Heart right ventricle (tissue), 16 donors: Measurements from ENCODE around the gene CCKAR. TPM values are rescaled to one million over a fixed set of nuclear protein-coding genes. Genes with fewer than 3 reads are reported as not detected.

Experiments
- ATAC-seq, 8 donors: fragments of 200-7000 bp; cut with Tn5 transposase; one replicate each; pipeline ENCODE4 v1.9.1; 2020; ENCODE audit warnings: mild to moderate bottlenecking in 8 of 8, moderate library complexity in 8 of 8, moderate number of reproducible peaks in 1 of 8
- DNase-seq, 2 donors: peaks; one replicate each; pipeline ENCODE4 v3.0.0-alpha.2; 2020
- H3K27ac ChIP-seq, 10 donors: fragments of 200-600 bp; sonication (generic) in 2 of 10; one replicate each; pipeline versions ENCODE4 v1.5.0 to v1.8.0; 2020 to 2022; ENCODE audit warnings: mild to moderate bottlenecking in 3 of 10
- H3K27me3 ChIP-seq, 7 donors: fragments of 200-600 bp; one replicate each; pipeline ENCODE4 v1.8.0; 2021 to 2022; ENCODE audit warnings: mild to moderate bottlenecking in 2 of 7
- H3K36me3 ChIP-seq, 9 donors: fragments of 200-600 bp; sonication (generic) in 1 of 9; one replicate each; pipeline versions ENCODE4 v1.5.0 to v1.8.0; 2020 to 2022; ENCODE audit warnings: mild to moderate bottlenecking in 2 of 9
- H3K4me1 ChIP-seq, 9 donors: fragments of 200-600 bp; sonication (generic) in 1 of 9; one replicate each; pipeline versions ENCODE4 v1.5.0 to v1.8.0; 2020 to 2022; ENCODE audit warnings: mild to moderate bottlenecking in 4 of 9
- H3K4me3 ChIP-seq, 10 donors: fragments of 200-600 bp; sonication (generic) in 2 of 10; one replicate each; pipeline versions ENCODE4 v1.5.0 to v1.8.0; 2020 to 2022; ENCODE audit warnings: mild to moderate bottlenecking in 7 of 10, moderate library complexity in 2 of 10
- H3K9me3 ChIP-seq, 11 donors: fragments of 200-600 bp in 10 of 11; sonication (generic) in 2 of 11; one replicate each; pipeline versions ENCODE4 v1.5.0 to v1.8.0; 2013 to 2022; ENCODE audit warnings: mild to moderate bottlenecking in 2 of 11, control low read depth in 1 of 11, moderate library complexity in 1 of 11
- WGBS, 2 donors: extraction: QIAGEN DNeasy Blood & Tissue Kit; methylation state at CpG; one replicate each; pipeline ENCODE4 v1.1.7; 2013; ENCODE audit warnings: inconsistent platforms in 1 of 2; 5-methylcytosine and 5-hydroxymethylcytosine counted together
- intact Hi-C, 10 donors: fragments of 100-400 bp; cut with DNase I; formaldehyde crosslinking; loops; one replicate each; pipeline versions ENCODE4 v1.11.1 to v1.14.2; 2022
- polyA plus RNA-seq, 2 donors: library from polyadenylated mRNA; stranded (reverse); fragments of 200-250 nt; gene quantifications; one replicate each; pipeline ENCODE4 v1.2.3, GENCODE V29; 2013
- total RNA-seq, 10 donors: library from RNA; stranded (reverse); fragmentation: NEBNext Ultra II Directional in 3 of 10; extraction: Animal tissue kit (Norgen Biotek cat#: 25700) in 3 of 10; gene quantifications; one replicate each; pipeline versions ENCODE4 v1.2.1 to v1.2.4, GENCODE V29; 2021 to 2023
- TF ChIP-seq, protein P1 (sequence below), 9 donors: fragments of 200-600 bp; sonication (generic) in 2 of 9; IDR thresholded peaks; one replicate each; pipeline versions ENCODE4 v1.5.0 to v1.8.0; 2021 to 2022; ENCODE audit warnings: antibody characterized with exemption in 9 of 9, mild to moderate bottlenecking in 5 of 9, moderate library complexity in 1 of 9
- donor health status: Arrhythmogenic right ventricular cardiomyopathy.
- donor health status: ischemic (EF 13 %, LVEDD 7.1; RV severe dilation, severe dysfunction).
- donor health status: healthy with polysubstance abuse.
- donor health status: DM: no; HTN: yes; CAD: no.
- donor health status: DM: no; HTN: no; CAD: no.
- donor health status: ischemic (EF 25% LVEDD 6.9; RV normal size, moderate dysfunction).
- donor health status: ischemic (EF 25% LVEDD 5.7; RV mildly dilated, moderate dysfunction).
- donor health status: healthy.
- donor health status: DM: yes; HTN: yes; CAD: no.
- donor health status: Ischemic cardiomyopathy.
- donor health status: ischemic (EF 35%, LVEDD 5.7; RV mildly dilated, moderate dysfunction).
- donor health status: nonischemic (EF 11% LVEDD 7.7; RV severe dilation, severe dysfunction).
- donor health status: DM: yes; HTN: yes; CAD: no.
- donor health status: PGD.
- donor health status: ischemic (EF 29% LVEDD 5.4; RV normal size, mild dysfunction).
- donor health status: nonischemic (EF 23%, LVEDD 6.1; RV moderate dilation, normal function).

CCKAR gene
- total and polyA plus RNA-seq, 12 donors: not detected

DNA sequence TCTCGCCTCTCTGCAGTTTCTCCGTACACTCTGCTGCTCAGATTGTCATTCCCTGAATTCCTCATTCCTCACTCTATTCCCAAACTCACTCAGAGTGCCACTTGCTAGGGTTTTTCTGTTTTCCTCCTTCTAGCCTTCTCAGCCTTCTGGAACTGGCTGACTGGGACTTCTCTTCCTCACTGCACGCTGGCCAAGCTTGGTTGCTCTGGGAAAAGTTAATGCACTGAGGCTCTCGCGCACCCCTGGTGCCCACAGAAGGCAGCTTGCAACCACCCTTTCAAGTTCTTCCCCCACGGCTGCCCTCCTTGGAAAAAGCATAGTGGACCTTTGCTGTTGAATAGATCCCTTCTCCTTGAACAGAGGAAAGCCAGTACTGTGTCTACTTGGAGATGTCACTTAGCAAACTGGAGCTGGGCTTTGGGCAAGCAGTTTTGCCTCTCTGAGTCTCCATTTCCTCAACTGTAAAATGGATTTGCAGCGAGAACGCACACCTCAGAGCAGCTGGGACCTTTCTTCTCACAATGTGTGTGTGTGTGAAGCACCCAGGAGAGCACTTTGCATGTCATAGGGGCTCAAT is 6.0 kb upstream of the CCKAR start:
- Histone ChIP-seq H3K27me3 (peaks cover 0 to 32% (median 11%) of the 10 kb centered on the region in 7 donors), H3K9me3 (peaks cover 0 to 9% (median 0%) of the 10 kb centered on the region in 11 donors), H3K27ac (no peak overlapping the region), H3K4me1 (no peaks in the 10 kb centered on the region), H3K36me3 (no peaks in the 10 kb centered on the region), H3K4me3 (no peak overlapping the region)
- intact Hi-C loops: no loop called here
- DNase-seq: no peak
- WGBS, 2 donors: 58 to 73% methylated on average over 8 of the region's 8 CpGs
- TF ChIP-seq, protein P1, sequence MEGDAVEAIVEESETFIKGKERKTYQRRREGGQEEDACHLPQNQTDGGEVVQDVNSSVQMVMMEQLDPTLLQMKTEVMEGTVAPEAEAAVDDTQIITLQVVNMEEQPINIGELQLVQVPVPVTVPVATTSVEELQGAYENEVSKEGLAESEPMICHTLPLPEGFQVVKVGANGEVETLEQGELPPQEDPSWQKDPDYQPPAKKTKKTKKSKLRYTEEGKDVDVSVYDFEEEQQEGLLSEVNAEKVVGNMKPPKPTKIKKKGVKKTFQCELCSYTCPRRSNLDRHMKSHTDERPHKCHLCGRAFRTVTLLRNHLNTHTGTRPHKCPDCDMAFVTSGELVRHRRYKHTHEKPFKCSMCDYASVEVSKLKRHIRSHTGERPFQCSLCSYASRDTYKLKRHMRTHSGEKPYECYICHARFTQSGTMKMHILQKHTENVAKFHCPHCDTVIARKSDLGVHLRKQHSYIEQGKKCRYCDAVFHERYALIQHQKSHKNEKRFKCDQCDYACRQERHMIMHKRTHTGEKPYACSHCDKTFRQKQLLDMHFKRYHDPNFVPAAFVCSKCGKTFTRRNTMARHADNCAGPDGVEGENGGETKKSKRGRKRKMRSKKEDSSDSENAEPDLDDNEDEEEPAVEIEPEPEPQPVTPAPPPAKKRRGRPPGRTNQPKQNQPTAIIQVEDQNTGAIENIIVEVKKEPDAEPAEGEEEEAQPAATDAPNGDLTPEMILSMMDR (IDR thresholded peaks at IDR 0.05): no peak
- no peak for ATAC-seq

DNA sequence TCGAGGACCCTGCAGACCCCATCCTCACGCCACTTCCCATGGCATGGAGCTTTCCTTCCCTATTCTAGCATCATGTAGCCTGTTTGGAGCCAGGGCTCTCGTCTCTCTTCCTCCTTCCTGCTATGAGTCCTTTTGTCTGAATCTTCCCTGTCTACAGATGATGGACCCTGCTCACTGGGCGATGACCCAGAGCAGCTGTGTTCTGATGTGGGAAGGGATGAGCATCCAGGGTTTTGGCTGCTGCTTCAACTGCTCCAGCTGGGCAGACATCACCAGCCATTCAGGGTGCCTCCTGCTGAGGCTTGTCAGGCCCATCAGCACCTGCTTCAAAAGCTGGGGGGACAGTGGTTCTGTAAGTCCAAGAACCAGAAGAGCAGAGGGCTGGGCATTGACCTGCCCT is 3.2 kb upstream of the CCKAR start:
- Histone ChIP-seq H3K27ac (no peak overlapping the region), H3K36me3 (no peaks in the 10 kb centered on the region), H3K27me3 (peaks cover 0 to 47% (median 11%) of the 10 kb centered on the region in 7 donors), H3K4me3 (no peak overlapping the region), H3K9me3 (no peaks in the 10 kb centered on the region), H3K4me1 (no peaks in the 10 kb centered on the region)
- intact Hi-C loops: no loop called here
- ATAC-seq (no peak), DNase-seq (no peak)
- TF ChIP-seq, protein P1 (IDR thresholded peaks at IDR 0.05): no peak
- WGBS, 2 donors: 87 to 89% methylated on average over 4 of the region's 4 CpGs

DNA sequence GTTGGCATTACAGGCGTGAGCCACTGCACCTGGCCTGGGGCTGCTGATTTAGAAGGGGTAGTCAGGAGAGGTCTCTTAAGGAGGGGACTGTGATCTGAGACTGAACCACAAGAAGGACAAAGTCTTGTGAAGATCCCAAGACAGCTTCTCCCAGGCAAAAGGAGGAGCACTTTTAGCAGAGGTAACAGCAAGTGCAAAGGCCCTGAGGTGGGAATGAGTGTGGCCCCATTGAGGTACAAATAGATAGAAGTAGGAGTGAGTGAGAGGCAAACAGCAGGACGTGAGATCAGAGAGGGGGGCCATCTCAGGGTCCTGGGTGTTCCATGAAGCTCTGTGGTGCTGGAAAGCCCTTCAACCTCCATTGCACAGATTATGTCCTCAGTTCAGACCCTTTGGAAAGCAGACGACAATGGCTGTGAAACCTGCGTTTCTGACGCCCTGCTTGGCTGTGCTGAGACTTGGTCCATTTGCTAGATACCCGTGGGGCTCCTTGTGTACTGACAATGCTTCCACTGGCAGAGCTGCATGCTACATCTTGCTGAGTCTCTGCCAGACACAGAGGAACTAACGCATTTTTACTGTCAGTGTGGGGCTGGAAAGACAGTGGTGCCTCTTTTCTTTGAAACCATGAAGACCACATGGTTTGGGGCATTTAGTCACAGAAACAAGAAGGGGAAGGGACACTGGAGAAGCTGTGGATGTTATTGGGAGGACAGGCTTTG is 1.3 kb upstream of the CCKAR start:
- H3K36me3 ChIP-seq: no peaks in the 10 kb centered on the region
- TF ChIP-seq, protein P1 (IDR thresholded peaks at IDR 0.05): no peak
- no peak for ATAC-seq
- H3K4me3 ChIP-seq: no peak overlapping the region
- intact Hi-C loops: no loop called here
- H3K9me3 ChIP-seq: no peaks in the 10 kb centered on the region
- 85 to 89% methylated on average over 7 of the region's 7 CpGs for WGBS, 2 donors
- DNase-seq: no peak
- H3K27ac ChIP-seq: no peak overlapping the region
- H3K4me1 ChIP-seq: no peaks in the 10 kb centered on the region
- H3K27me3 ChIP-seq: peaks cover 0 to 55% (median 13%) of the 10 kb centered on the region in 7 donors

DNA sequence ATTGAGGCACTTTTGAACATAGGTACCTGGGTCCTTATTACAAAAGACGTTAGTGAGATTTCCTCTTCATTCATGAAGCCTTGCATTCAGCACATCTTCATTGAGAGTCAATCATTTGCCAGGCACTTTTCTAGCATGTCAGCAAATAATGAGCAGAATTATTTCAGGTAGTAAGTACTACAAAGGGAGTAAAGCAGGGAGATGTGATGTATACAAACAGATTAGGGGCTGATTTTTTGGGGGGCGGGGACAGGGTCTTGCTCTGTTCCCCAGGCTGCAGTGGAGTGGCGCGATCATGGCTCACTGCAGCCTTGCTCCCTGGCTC is 638 bp upstream of the CCKAR start:
- H3K9me3 ChIP-seq: no peaks in the 10 kb centered on the region
- ATAC-seq (no peak), DNase-seq (no peak)
- H3K4me1 ChIP-seq: no peaks in the 10 kb centered on the region
- peaks cover 0 to 54% (median 17%) of the 10 kb centered on the region in 7 donors for H3K27me3 ChIP-seq
- TF ChIP-seq, protein P1 (IDR thresholded peaks at IDR 0.05): no peak
- H3K27ac ChIP-seq: no peak overlapping the region
- 84 to 85% methylated on average over 4 of the region's 4 CpGs for WGBS, 2 donors
- intact Hi-C loops: no loop called here
- H3K36me3 ChIP-seq: no peaks in the 10 kb centered on the region
- H3K4me3 ChIP-seq: no peak overlapping the region
